Measurements from ENCODE around the gene DYRK2. TPM values are rescaled to one million over a fixed set of nuclear protein-coding genes. Genes with fewer than 3 reads are reported as not detected.

Gene DYRK2
- total and polyA plus RNA-seq, 2 experiments from 2014 or later, result 7.4 to 20.3 TPM

DNA sequence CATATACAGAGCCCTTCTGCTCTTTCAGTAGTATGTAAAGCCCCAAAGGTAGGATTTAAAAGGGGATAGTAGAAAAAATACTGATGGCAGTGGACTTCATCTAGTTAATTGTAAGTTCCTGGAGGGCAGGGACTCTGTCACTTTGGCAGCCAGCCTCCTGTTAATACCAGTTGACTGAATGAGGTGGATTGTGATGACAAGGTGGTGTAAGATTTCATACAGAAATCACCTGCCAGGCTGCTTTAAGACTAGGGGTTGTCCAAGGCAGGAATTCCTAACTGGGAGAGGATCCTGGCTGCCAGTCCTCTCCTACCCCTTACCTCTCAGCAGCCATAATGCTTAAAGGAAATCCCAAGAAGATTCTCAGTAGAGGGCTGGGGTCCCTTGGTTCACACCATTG lies 7.3 kb downstream of the DYRK2 start:
- Histone ChIP-seq H3K9me2 (ENCODE audit: insufficient read depth) (no peaks in the 10 kb centered on the region), H3K9ac (no peak overlapping the region), H3K4me2 (ENCODE audit: unreplicated experiment) (no peak overlapping the region), H3K9me3 (ENCODE audit: low read depth) (no peaks in the 10 kb centered on the region), H3F3A (ENCODE audit: insufficient read depth) (peaks cover 21% of the 10 kb centered on the region), H3K4me3 (no peak overlapping the region), H3K36me3 (ENCODE audit: low read depth) (peaks cover 18% of the 10 kb centered on the region; the same call in 1 of the 2 replicates), H3K27ac (no peak overlapping the region), H2AFZ (no peak overlapping the region), H3K4me1 (ENCODE audit: insufficient read depth) (peaks cover 38% of the 10 kb centered on the region), H4K20me1 (ENCODE audit: insufficient read depth) (peaks cover 28% of the 10 kb centered on the region), H3K79me2 (ENCODE audit: insufficient read depth) (peaks cover 100% of the 10 kb centered on the region), H3K27me3 (replicated peaks; ENCODE audit: insufficient read depth) (no peaks in the 10 kb centered on the region)
- TF ChIP-seq EZH2 (IDR thresholded peaks at IDR 0.05; ENCODE audit: insufficient read depth, poor library complexity, severe bottlenecking) (no peak), EZH2phosphoT487 (IDR thresholded peaks at IDR 0.05; ENCODE audit: insufficient read depth, low read depth) (no peak)
- in situ Hi-C loops (cut with MboI), result loop anchor here (10.0 kb wide), 1 partner anchor 279 kb away; no protein-coding TSS in a partner anchor
- DNase-seq, result no peak

DNA sequence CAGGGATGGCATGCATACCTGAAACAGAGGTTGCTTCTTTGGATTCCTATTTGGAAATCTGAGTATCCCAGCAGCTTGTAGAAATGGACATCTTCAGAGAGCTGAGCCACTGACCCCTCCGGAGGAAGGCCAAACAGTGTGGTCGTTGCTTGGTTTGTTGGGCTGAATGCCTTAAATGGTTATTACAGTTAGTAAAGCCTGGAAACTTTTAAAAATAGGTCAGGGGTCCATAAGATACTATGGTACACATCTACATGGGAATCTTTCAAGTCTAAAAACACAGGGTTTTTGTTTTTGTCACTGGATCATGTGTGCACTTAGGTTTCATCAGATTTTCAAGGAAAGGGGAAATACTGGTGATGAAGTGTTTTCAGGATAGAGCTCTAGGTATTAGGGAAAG lies 7.7 kb downstream of the DYRK2 start:
- Histone ChIP-seq H3K4me1 (ENCODE audit: insufficient read depth) (peaks cover 38% of the 10 kb centered on the region), H3K79me2 (ENCODE audit: insufficient read depth) (peaks cover 100% of the 10 kb centered on the region), H3K36me3 (ENCODE audit: low read depth) (peaks cover 18% of the 10 kb centered on the region; the same call in 1 of the 2 replicates), H3K27ac (no peak overlapping the region), H2AFZ (no peak overlapping the region), H3K9me3 (ENCODE audit: low read depth) (no peaks in the 10 kb centered on the region), H3K9ac (no peak overlapping the region), H3K4me3 (no peak overlapping the region), H3F3A (ENCODE audit: insufficient read depth) (peaks cover 21% of the 10 kb centered on the region), H4K20me1 (ENCODE audit: insufficient read depth) (peaks cover 31% of the 10 kb centered on the region), H3K9me2 (ENCODE audit: insufficient read depth) (no peaks in the 10 kb centered on the region), H3K4me2 (ENCODE audit: unreplicated experiment) (no peak overlapping the region), H3K27me3 (replicated peaks; ENCODE audit: insufficient read depth) (no peaks in the 10 kb centered on the region)
- DNase-seq, result no peak
- WGBS, 2 experiments (ENCODE audit: low coverage in 1 of 2, low lambda C conversion rate in 2 of 2, missing lambda C conversion rate in 2 of 2), result 69 to 70% methylated on average over 2 of the region's 2 CpGs
- TF ChIP-seq EZH2 (IDR thresholded peaks at IDR 0.05; ENCODE audit: insufficient read depth, poor library complexity, severe bottlenecking) (no peak), EZH2phosphoT487 (IDR thresholded peaks at IDR 0.05; ENCODE audit: insufficient read depth, low read depth) (no peak)
- in situ Hi-C loops (cut with MboI), result loop anchor here (10.0 kb wide), 1 partner anchor 279 kb away; no protein-coding TSS in a partner anchor

DNA sequence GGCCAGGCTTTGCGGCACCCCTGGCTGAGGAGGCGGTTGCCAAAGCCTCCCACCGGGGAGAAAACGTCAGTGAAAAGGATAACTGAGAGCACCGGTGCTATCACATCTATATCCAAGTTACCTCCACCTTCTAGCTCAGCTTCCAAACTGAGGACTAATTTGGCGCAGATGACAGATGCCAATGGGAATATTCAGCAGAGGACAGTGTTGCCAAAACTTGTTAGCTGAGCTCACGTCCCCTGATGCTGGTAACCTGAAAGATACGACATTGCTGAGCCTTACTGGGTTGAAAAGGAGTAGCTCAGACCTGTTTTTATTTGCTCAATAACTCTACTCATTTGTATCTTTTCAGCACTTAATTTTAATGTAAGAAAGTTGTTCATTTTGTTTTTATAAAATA lies 9.9 kb downstream of the DYRK2 start:
- no peak overlapping the region for H3K27ac ChIP-seq

DNA sequence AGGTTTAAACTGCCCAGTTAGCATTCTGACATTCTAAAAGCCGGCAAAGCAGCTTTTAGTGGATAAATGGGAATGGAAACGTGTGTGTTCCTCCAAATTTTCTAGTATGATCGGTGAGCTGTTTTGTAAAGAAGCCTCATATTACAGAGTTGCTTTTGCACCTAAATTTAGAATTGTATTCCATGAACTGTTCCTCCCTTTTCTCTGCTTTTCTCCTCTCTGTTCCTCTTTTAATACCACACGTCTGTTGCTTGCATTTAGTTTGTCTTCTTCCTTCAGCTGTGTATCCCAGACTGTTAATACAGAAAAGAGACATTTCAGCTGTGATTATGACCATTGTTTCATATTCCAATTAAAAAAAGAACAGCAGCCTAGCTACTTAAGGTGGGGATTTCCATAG lies 10.7 kb downstream of the DYRK2 start:
- in situ Hi-C loops (cut with MboI), result loop anchor here (10.0 kb wide), 1 partner anchor 276 kb away; no protein-coding TSS in a partner anchor
- peaks cover 18% of the 10 kb centered on the region for H4K20me1 ChIP-seq (ENCODE audit: insufficient read depth)
- no peak overlapping the region for H3K9ac ChIP-seq
- H2AFZ ChIP-seq, result no peak overlapping the region
- H3K36me3 ChIP-seq (ENCODE audit: low read depth), result peaks cover 18% of the 10 kb centered on the region; the same call in 1 of the 2 replicates
- peaks cover 46% of the 10 kb centered on the region for H3F3A ChIP-seq (ENCODE audit: insufficient read depth)
- WGBS, 2 experiments (ENCODE audit: low coverage in 1 of 2, low lambda C conversion rate in 2 of 2, missing lambda C conversion rate in 2 of 2), result 71 to 83% methylated on average over 4 of the region's 4 CpGs
- H3K9me3 ChIP-seq (ENCODE audit: low read depth), result no peaks in the 10 kb centered on the region
- no peak overlapping the region for H3K27ac ChIP-seq
- no peaks in the 10 kb centered on the region for H3K9me2 ChIP-seq (ENCODE audit: insufficient read depth)
- no peaks in the 10 kb centered on the region for H3K27me3 ChIP-seq (replicated peaks; ENCODE audit: insufficient read depth)
- H3K4me1 ChIP-seq (ENCODE audit: insufficient read depth), result peaks cover 43% of the 10 kb centered on the region
- peaks cover 88% of the 10 kb centered on the region for H3K79me2 ChIP-seq (ENCODE audit: insufficient read depth)
- no peak for DNase-seq
- no peak overlapping the region for H3K4me2 ChIP-seq (ENCODE audit: unreplicated experiment)
- no peak overlapping the region for H3K4me3 ChIP-seq
- TF ChIP-seq EZH2phosphoT487 (IDR thresholded peaks at IDR 0.05; ENCODE audit: insufficient read depth, low read depth) (no peak), EZH2 (IDR thresholded peaks at IDR 0.05; ENCODE audit: insufficient read depth, poor library complexity, severe bottlenecking) (no peak)

More for the DNA sequence above, 9.9 kb downstream of the DYRK2 start:
- H3K4me1 ChIP-seq (ENCODE audit: insufficient read depth), result peaks cover 44% of the 10 kb centered on the region
- DNase-seq, result no peak
- H3K79me2 ChIP-seq (ENCODE audit: insufficient read depth), result peaks cover 88% of the 10 kb centered on the region
- no peak overlapping the region for H3K4me2 ChIP-seq (ENCODE audit: unreplicated experiment)
- in situ Hi-C loops (cut with MboI), result loop anchor here (10.0 kb wide), 1 partner anchor 276 kb away; no protein-coding TSS in a partner anchor
- H3K9me3 ChIP-seq (ENCODE audit: low read depth), result no peaks in the 10 kb centered on the region
- no peaks in the 10 kb centered on the region for H3K27me3 ChIP-seq (replicated peaks; ENCODE audit: insufficient read depth)
- no peak overlapping the region for H3K9ac ChIP-seq
- no peaks in the 10 kb centered on the region for H3K9me2 ChIP-seq (ENCODE audit: insufficient read depth)
- H3F3A ChIP-seq (ENCODE audit: insufficient read depth), result peaks cover 43% of the 10 kb centered on the region
- TF ChIP-seq EZH2phosphoT487 (IDR thresholded peaks at IDR 0.05; ENCODE audit: insufficient read depth, low read depth) (no peak), EZH2 (IDR thresholded peaks at IDR 0.05; ENCODE audit: insufficient read depth, poor library complexity, severe bottlenecking) (no peak)
- H2AFZ ChIP-seq, result no peak overlapping the region
- H3K36me3 ChIP-seq (ENCODE audit: low read depth), result peaks cover 18% of the 10 kb centered on the region; the same call in 1 of the 2 replicates
- no peak overlapping the region for H3K4me3 ChIP-seq
- WGBS, 2 experiments (ENCODE audit: low coverage in 1 of 2, low lambda C conversion rate in 2 of 2, missing lambda C conversion rate in 2 of 2), result 90 to 92% methylated on average over 8 of the region's 8 CpGs
- peaks cover 26% of the 10 kb centered on the region for H4K20me1 ChIP-seq (ENCODE audit: insufficient read depth)

Data from GM23248 (cell line).